ENCODE results near the gene TBC1D3D.
"Not testable (repeated sequence)": the region's sequence is repeated elsewhere in the genome, so short reads cannot be mapped to it uniquely, and the experiment has no call there.

DNA sequence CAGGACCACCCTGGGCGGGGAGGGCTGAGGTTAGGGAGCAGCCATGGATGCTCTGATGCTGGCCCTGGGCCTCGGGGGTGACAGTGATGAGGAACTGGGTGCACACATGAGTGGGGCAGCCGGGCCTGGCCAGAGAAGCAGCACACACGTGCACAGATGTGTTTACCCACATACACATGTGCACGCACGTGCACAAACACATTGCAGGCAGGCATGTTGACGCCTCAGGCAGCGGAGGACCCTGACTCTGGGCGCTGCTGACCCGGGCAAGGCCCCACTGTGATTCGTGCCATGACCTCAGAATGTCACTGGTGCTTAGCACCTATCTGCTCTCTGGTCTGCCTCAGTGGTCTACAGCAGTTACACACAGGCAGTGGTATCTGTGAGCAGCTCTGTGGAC, at the start of gene TBC1D3D:
- TF ChIP-seq GATA3, GATA2 (IDR thresholded peaks at IDR 0.05; ENCODE audit: low read depth, low read length): not testable (repeated sequence)

Data from SH-SY5Y (cell line).